ENCODE results near the gene RABL6. TPM values are rescaled to one million over a fixed set of nuclear protein-coding genes. Genes with fewer than 3 reads are reported as not detected.
"Not testable (repeated sequence)": the region's sequence is repeated elsewhere in the genome, so short reads cannot be mapped to it uniquely, and the experiment has no call there.

Gene RABL6
- total and polyA plus RNA-seq, 5 experiments from 2014 or later: 11.6 to 74.5 (median 17.2) TPM

DNA sequence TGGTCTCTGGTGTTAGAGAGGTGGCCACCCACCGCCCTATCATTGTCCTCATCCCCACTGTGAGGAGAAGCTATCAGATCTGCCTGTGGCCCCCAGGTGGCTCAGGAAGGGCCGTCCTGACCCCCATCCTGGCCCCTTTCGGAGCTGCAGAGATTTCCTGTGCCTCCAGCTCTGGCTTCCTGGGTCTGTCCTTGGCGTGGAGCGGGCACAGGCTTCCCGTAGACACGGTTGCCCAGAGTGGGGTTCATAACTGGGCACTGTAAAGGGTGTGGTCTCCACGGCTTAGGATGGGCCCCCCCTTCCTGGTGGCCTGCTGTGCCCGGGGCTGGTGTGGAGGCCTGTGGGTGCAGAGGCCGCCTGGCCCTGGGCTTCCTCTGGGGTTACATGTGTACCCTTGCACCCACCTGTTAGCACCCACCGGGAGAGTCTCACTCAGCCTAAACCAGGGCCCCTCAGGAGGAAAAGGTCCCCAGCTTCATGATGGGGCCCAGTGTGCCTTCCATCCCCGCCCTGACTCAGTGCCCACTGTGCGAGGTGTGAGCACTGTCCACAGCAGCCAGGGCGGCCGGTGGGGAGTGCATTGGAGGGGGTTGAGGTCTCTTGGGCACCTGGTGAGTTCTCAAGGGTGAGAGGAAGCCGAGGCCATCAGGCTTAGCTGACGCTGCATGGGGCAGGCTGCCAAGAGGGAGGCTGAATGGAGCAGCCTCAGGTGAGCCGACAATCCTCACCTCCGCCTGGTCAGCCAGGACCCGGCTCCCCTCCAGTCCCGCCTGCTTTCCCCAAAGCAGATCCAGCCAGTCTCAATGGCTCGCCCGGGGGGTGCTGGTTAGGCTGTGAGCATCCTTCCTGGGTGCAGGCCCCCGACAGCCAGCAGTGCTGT lies 19.2 kb downstream of the RABL6 start:
- no peak overlapping the region for H3K4me3 Mint-ChIP-seq
- peak in 1 of 10 donors; percentile 52 for DNase-seq
- POLR2A ChIA-PET: no interaction called here

GRCh38 chr9:136827794-136828473 lies 20.2 kb downstream of the RABL6 start:
- Mint-ChIP-seq H3K4me1 (peaks cover 0 to 2% (median 0%) of the 10 kb centered on the region in 4 donors), H3K27ac (no peak overlapping the region), H3K9me3 (no peaks in the 10 kb centered on the region), H3K4me3 (no peak overlapping the region), H3K27me3 (no peaks in the 10 kb centered on the region), H3K36me3 (peaks cover 0 to 36% (median 7%) of the 10 kb centered on the region in 3 donors)
- ATAC-seq (no peak), DNase-seq (peak in 1 of 10 donors; percentile 45)
- POLR2A ChIA-PET: interaction anchor here (1.9 kb wide), 1 partner anchor 20 kb away, joined by 6 read pairs; the partner anchor contains the start of gene RABL6

More for the DNA sequence above, 19.2 kb downstream of the RABL6 start:
- H3K4me1 Mint-ChIP-seq: peaks cover 0 to 2% (median 0%) of the 10 kb centered on the region in 4 donors
- no peak for ATAC-seq
- no peak overlapping the region for H3K27ac Mint-ChIP-seq
- H3K9me3 Mint-ChIP-seq: no peaks in the 10 kb centered on the region
- no peaks in the 10 kb centered on the region for H3K27me3 Mint-ChIP-seq
- peaks cover 0 to 33% (median 6%) of the 10 kb centered on the region in 3 donors for H3K36me3 Mint-ChIP-seq

DNA sequence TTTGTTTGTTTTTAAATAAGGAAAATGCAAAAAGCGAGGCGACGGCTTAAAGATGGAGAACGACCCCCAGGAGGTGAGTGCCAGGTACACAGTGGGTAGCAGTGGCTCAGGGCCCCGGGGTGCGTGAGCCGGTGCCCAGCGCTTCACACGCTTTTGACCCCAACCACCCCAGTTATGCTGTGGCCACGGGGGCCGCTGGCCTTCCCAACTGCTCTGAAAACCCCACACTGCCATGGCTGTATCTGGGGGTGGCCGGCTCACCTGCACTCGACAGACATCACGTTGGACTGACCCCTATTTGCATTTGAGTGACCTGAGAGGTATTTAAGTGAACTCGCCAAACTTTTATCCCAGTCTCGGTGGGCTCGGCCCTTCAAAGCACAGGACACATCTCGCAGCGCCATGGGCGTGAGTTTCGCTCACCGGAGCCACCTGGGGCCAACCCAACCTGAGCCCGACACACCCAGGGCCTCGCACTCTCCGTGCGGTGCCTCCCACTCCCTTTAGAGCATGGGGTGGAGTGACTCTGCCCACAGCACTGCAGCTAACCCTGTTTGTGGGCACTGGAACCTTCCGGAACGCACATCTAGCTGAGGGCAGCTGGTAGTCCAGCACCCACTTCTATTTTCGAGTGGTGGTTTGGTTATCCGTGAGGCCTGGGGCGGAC lies 20.9 kb downstream of the RABL6 start:
- POLR2A ChIA-PET: interaction anchor here (1.9 kb wide), 1 partner anchor 21 kb away, joined by 6 read pairs; the partner anchor contains the start of gene RABL6
- DNase-seq: peak in 1 of 10 donors; percentile 49
- Mint-ChIP-seq H3K36me3 (peaks cover 0 to 32% (median 7%) of the 10 kb centered on the region in 3 donors), H3K4me1 (no peaks in the 10 kb centered on the region), H3K27ac (no peak overlapping the region), H3K4me3 (no peak overlapping the region), H3K27me3 (no peaks in the 10 kb centered on the region), H3K9me3 (no peaks in the 10 kb centered on the region)
- ATAC-seq: no peak

GRCh38 chr9:136829412-136829811 lies 21.7 kb downstream of the RABL6 start:
- ATAC-seq (no peak), DNase-seq (peak in 1 of 10 donors; percentile 50)
- Mint-ChIP-seq H3K9me3 (no peaks in the 10 kb centered on the region), H3K4me1 (no peaks in the 10 kb centered on the region), H3K27me3 (no peaks in the 10 kb centered on the region), H3K27ac (peak overlapping the region in 1 of 10 donors; percentile 73), H3K36me3 (peaks cover 0 to 27% (median 7%) of the 10 kb centered on the region in 3 donors), H3K4me3 (no peak overlapping the region)
- POLR2A ChIA-PET: interaction anchor here (1.9 kb wide), 1 partner anchor 22 kb away, joined by 6 read pairs; the partner anchor contains the start of gene RABL6

DNA sequence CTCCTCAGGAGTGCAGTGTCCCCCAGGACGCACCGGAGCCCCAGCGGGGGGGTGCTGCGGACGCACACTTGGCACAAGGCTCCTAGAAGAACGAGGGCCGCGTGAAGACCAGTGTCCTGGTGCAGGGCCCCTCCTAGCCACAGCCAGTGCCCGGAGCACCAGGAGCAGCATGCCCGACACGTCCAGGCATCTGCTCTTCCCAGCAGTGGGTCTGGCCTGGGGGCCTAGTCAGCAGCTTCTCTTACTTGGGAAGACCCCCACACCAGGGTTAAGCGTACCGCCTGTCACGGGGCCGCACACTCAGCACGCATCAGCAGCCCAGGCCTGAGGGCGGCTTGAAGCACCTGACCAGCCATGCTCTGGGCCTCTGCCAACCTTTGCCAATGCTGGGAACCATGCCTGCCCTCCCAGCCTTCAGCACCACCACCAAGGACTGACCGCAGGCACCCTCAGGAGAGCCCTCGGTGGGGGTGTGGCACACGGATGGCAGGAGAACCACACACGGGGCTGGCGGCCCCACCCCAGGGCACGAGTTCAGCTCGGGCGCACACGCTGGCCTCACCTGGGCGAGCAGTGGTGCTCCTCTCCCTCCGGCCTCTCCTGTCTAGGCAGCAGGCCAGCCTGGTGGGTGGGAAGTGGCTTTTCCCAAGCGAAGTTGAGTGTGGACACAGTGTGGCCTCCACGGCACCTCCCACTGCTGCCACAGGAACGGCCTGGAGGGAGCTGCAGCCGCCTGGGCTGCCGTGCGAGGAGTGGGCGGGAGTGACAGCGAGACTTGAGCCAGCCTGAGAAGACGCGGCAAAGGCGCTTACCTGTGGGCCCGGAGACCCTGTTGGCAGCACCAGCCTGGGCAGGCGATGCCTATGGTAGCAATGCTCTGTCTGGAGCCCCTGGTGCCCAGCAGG lies 22.5 kb downstream of the RABL6 start:
- Mint-ChIP-seq H3K27ac (no peak overlapping the region), H3K4me1 (no peaks in the 10 kb centered on the region), H3K27me3 (no peaks in the 10 kb centered on the region), H3K9me3 (no peaks in the 10 kb centered on the region), H3K4me3 (no peak overlapping the region), H3K36me3 (peaks cover 0 to 24% (median 6%) of the 10 kb centered on the region in 3 donors)
- POLR2A ChIA-PET: no interaction called here
- ATAC-seq: no peak
- peak in 1 of 10 donors; percentile 53 for DNase-seq

- no peak for ATAC-seq
- no peaks in the 10 kb centered on the region for H3K9me3 Mint-ChIP-seq
- peaks cover 0 to 19% (median 6%) of the 10 kb centered on the region in 3 donors for H3K36me3 Mint-ChIP-seq
- H3K4me3 Mint-ChIP-seq: no peak overlapping the region
- H3K27me3 Mint-ChIP-seq: no peaks in the 10 kb centered on the region
- POLR2A ChIA-PET: no interaction called here
- H3K27ac Mint-ChIP-seq: no peak overlapping the region
- no peaks in the 10 kb centered on the region for H3K4me1 Mint-ChIP-seq
- DNase-seq: no peak
Measured at GRCh38 chr9:136831002-136831719, 23.4 kb downstream of the RABL6 start.

DNA sequence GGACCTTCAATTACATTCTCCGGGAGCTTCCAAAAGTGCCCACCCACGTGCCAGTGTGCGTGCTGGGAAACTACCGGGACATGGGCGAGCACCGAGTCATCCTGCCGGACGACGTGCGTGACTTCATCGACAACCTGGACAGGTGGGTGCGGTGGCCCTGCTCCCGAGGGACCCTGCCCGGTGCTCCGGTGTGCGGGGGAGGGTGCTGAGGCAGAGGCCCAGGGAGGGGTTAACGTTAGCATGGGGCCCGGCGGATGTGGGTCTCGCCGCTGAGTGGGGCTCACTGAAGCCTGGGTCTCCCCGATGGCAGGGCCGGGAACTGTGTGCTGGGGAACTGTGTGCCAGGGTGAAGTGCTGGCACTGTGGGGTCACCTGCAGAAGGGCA lies 24.0 kb downstream of the RABL6 start:
- DNase-seq (peak in 1 of 10 donors; percentile 58), ATAC-seq (no peak)
- POLR2A ChIA-PET: no interaction called here
- no peak overlapping the region for H3K4me3 Mint-ChIP-seq
- H3K4me1 Mint-ChIP-seq: no peaks in the 10 kb centered on the region
- no peaks in the 10 kb centered on the region for H3K27me3 Mint-ChIP-seq
- H3K27ac Mint-ChIP-seq: no peak overlapping the region
- H3K9me3 Mint-ChIP-seq: no peaks in the 10 kb centered on the region
- H3K36me3 Mint-ChIP-seq: peaks cover 0 to 19% (median 6%) of the 10 kb centered on the region in 3 donors

DNA sequence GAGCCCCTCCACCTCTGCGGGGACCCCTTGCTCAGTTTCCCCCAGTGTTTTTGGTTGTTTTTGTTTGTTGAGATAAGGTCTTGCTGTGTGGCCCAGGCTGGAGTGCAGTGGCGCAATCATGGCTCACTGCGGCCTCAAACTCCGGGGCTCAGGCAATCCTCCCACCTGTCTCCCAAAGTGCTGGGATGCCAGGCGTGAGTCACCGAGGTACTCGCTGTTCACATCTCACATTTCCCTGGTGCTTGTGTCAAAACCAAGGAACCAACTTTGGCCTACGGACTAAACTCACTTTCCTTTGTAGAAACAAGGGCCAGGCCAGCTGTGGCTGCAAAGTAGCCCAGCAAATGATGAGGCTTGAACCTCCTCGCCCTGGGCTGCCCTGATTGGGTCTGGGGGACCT lies 24.8 kb downstream of the RABL6 start:
- H3K4me3 Mint-ChIP-seq: no peak overlapping the region
- H3K4me1 Mint-ChIP-seq: no peaks in the 10 kb centered on the region
- H3K36me3 Mint-ChIP-seq: peaks cover 0 to 19% (median 6%) of the 10 kb centered on the region in 3 donors
- no peaks in the 10 kb centered on the region for H3K27me3 Mint-ChIP-seq
- H3K9me3 Mint-ChIP-seq: no peaks in the 10 kb centered on the region
- no peak for ATAC-seq
- H3K27ac Mint-ChIP-seq: no peak overlapping the region
- POLR2A ChIA-PET: no interaction called here
- peak in 1 of 10 donors; percentile 41 for DNase-seq

GRCh38 chr9:136833381-136834048 lies 25.8 kb downstream of the RABL6 start:
- H3K36me3 Mint-ChIP-seq: peaks cover 0 to 20% (median 6%) of the 10 kb centered on the region in 3 donors
- H3K4me1 Mint-ChIP-seq, H3K9me3 Mint-ChIP-seq, H3K4me3 Mint-ChIP-seq, H3K27ac Mint-ChIP-seq, POLR2A ChIA-PET, H3K27me3 Mint-ChIP-seq, DNase-seq, ATAC-seq: not testable (repeated sequence)

DNA sequence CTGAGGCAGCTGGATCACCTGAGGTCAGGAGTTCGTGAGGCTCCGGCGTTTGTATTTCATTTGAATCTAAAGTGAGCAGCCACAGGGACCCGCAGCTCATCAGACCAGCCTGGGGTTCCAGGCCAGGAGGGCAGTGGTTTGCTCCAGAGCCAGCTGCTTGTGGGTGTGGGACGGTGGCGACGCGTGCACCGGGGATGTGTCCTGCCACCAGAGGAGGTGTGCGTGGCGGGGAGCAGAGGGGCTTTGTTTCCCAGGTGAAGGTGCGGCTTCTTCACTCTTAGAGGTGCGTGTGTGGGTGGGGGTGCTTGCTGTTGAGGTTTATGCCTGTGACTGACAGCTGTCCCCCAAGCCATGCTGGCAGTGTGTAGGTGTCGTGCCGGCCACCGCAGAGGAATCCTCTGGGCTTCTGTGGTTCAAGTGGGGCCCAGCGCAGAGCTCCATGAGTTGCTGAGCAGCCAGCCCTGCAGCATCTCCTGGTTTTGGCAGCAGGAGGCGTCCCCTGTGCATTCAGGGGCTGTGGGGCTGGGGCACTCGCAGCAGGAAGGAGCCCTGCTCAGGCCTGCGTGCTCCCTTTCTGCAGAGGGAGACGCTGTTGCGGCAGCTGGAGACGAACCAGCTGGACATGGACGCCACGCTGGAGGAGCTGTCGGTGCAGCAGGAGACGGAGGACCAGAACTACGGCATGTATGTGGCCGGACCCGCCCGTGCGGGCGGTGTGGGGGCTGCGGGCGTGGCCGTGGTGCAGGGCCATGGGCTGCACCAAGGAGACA lies 27.6 kb downstream of the RABL6 start:
- H3K36me3 Mint-ChIP-seq: peaks cover 0 to 27% (median 2%) of the 10 kb centered on the region in 3 donors
- peaks cover 0 to 6% (median 3%) of the 10 kb centered on the region in 4 donors for H3K4me1 Mint-ChIP-seq
- peak in 1 of 10 donors; percentile 57 for DNase-seq
- no peak overlapping the region for H3K27ac Mint-ChIP-seq
- no peak for ATAC-seq
- H3K9me3 Mint-ChIP-seq: no peaks in the 10 kb centered on the region
- POLR2A ChIA-PET: interaction anchor here (0.6 to 1.6 kb wide), 2 partner anchors 28 to 33 kb away, joined by 3 to 6 read pairs; partner anchors contain the start of gene RABL6
- no peak overlapping the region for H3K4me3 Mint-ChIP-seq
- H3K27me3 Mint-ChIP-seq: no peaks in the 10 kb centered on the region
